ENCODE data around the gene NOL4L. TPM values are rescaled to one million over a fixed set of nuclear protein-coding genes. Genes with fewer than 3 reads are reported as not detected.

NOL4L gene
- total RNA-seq, 6 experiments from 2014 or later = 12.0 to 16.3 (median 13.2) TPM

DNA sequence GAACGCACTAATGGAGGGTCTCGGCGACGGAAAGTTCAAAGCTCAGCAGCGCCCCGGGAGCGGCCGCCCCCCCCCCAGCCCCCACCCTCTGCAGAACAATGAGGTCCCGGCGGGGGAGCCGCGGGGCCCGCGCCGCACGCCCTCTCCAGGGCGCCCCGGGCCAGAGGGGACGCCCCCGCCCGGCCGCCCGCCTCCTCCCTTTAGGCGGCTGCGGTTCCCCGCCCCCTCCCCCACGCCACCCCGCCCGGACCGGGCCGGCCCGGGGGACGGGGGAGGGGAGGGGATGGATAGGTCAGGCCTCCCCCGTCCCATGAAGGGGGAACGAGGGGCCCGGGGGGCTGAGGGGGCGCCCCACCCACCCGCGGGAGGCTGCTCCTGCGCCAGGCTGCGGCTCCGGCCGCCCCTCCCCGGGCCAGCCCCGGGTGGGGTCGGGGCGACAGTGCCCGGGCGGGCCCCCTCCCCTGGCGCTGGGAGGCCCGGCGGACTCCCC, 1.5 kb downstream of the NOL4L start:
- no peak overlapping the region for H3K4me3 Mint-ChIP-seq
- H3K4me1 Mint-ChIP-seq (ENCODE audit: low read depth) = peaks cover 21% of the 10 kb centered on the region; the same call in 1 of the 2 replicates
- H3K9me3 Mint-ChIP-seq = no peaks in the 10 kb centered on the region
- H3K27ac Mint-ChIP-seq = no peak overlapping the region
- no peak for DNase-seq
- peaks cover 18% of the 10 kb centered on the region for H3K27me3 Mint-ChIP-seq (ENCODE audit: insufficient read depth)
- no peak for TF ChIP-seq CTCF (IDR thresholded peaks at IDR 0.05)
- no peaks in the 10 kb centered on the region for H3K36me3 Mint-ChIP-seq (ENCODE audit: low read depth)

GRCh38 chr20:32582659-32583580, 2.2 kb downstream of the NOL4L start:
- TF ChIP-seq CTCF (IDR thresholded peaks at IDR 0.05) = no peak
- DNase-seq = no peak
- no peak overlapping the region for H3K27ac Mint-ChIP-seq
- H3K36me3 Mint-ChIP-seq (ENCODE audit: low read depth) = no peaks in the 10 kb centered on the region
- peaks cover 20% of the 10 kb centered on the region; the same call in 1 of the 2 replicates for H3K4me1 Mint-ChIP-seq (ENCODE audit: low read depth)
- H3K4me3 Mint-ChIP-seq = no peak overlapping the region
- H3K27me3 Mint-ChIP-seq (ENCODE audit: insufficient read depth) = peaks cover 18% of the 10 kb centered on the region
- H3K9me3 Mint-ChIP-seq = no peaks in the 10 kb centered on the region

DNA sequence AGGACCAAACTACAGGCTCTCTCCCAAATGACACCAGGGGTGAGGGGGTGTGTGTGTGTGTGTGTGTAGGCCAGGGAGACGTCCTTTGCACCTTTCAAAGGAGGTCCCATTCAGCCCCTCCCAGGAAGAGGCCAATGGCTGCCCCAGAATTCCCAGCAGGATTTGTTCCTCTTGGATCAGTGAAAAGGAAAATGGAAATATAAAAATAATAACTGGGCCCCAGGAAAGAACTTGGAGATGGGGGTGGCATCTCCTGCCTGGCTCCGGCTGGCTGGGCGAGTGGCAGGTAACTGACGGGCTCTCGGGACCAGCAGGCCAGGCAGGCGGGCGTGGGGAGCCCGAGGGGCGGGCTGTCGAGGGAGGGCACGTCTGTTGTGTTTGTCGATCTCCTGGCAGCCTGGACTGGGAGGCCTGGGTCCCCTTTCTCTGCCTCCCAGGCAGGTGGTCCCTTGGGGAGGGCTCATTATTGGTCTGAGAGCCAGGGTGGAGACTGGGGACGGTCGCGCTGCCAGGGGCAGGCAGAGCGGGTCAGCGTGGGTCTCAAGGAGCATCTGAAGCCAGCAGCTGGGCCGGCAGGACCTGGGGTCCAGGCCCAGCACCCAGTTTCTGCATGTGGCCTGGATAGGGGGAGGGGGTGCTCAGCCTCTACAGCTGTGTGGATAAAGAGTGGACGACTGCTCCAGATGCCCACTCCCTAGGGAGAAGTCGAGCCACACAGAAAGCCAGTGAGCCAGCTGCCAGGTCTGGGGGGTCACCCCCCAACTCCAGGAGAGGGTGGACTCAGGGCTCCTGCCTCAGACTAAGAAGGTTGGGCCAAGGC, 3.1 kb downstream of the NOL4L start:
- peaks cover 15% of the 10 kb centered on the region; the same call in 1 of the 2 replicates for H3K4me1 Mint-ChIP-seq (ENCODE audit: low read depth)
- no peak for TF ChIP-seq CTCF (IDR thresholded peaks at IDR 0.05)
- no peak for DNase-seq
- no peaks in the 10 kb centered on the region for H3K9me3 Mint-ChIP-seq
- H3K4me3 Mint-ChIP-seq = no peak overlapping the region
- H3K27me3 Mint-ChIP-seq (ENCODE audit: insufficient read depth) = peaks cover 14% of the 10 kb centered on the region
- no peaks in the 10 kb centered on the region for H3K36me3 Mint-ChIP-seq (ENCODE audit: low read depth)
- no peak overlapping the region for H3K27ac Mint-ChIP-seq

GRCh38 chr20:32580970-32581838, 3.9 kb downstream of the NOL4L start:
- H3K27ac Mint-ChIP-seq = no peak overlapping the region

More at GRCh38 chr20:32580970-32581838, 3.9 kb downstream of the NOL4L start:
- no peaks in the 10 kb centered on the region for H3K9me3 Mint-ChIP-seq
- H3K4me3 Mint-ChIP-seq = no peak overlapping the region
- H3K27me3 Mint-ChIP-seq (ENCODE audit: insufficient read depth) = peaks cover 7% of the 10 kb centered on the region
- TF ChIP-seq CTCF (IDR thresholded peaks at IDR 0.05) = no peak
- peaks cover 11% of the 10 kb centered on the region; the same call in 1 of the 2 replicates for H3K4me1 Mint-ChIP-seq (ENCODE audit: low read depth)
- no peak for DNase-seq
- no peaks in the 10 kb centered on the region for H3K36me3 Mint-ChIP-seq (ENCODE audit: low read depth)

Measured in HFFc6 (cell line).